Measurements from ENCODE around the gene SLC38A9. TPM values are rescaled to one million over a fixed set of nuclear protein-coding genes. Genes with fewer than 3 reads are reported as not detected.

SLC38A9 gene
- total RNA-seq, 1 experiment from 2014 or later = 27.0 TPM

GRCh38 chr5:55681301-55681700, 30.8 kb downstream of the SLC38A9 start:
- Mint-ChIP-seq H3K27me3 (ENCODE audit: low read depth) (no peaks in the 10 kb centered on the region), H3K9me3 (no peaks in the 10 kb centered on the region), H3K4me3 (no peak overlapping the region), H3K36me3 (no peaks in the 10 kb centered on the region), H3K4me1 (peaks cover 6% of the 10 kb centered on the region), H3K27ac (no peak overlapping the region)
- ChIA-PET POLR2A (interaction anchor here (0.5 kb wide), 1 partner anchor 268 kb away, joined by 4 read pairs; no protein-coding TSS in a partner anchor), CTCF (interaction anchor here (1.2 kb wide), 1 partner anchor 11 kb away, joined by 3 read pairs; no protein-coding TSS in a partner anchor)
- DNase-seq (ENCODE audit: low spot score) (no peak), ATAC-seq (no peak)
- no peak for TF ChIP-seq E2F1 (CRISPR knock-in tag; IDR thresholded peaks at IDR 0.05)
- TF ChIP-seq ZNF416 (CRISPR knock-in tag; IDR thresholded peaks at IDR 0.05) = no peak
- no peak for TF ChIP-seq ARID4B (CRISPR knock-in tag; IDR thresholded peaks at IDR 0.05; ENCODE audit: borderline replicate concordance)
- TF ChIP-seq ZNF232 (CRISPR knock-in tag; IDR thresholded peaks at IDR 0.05) = no peak
- no peak for TF ChIP-seq CDX4 (CRISPR knock-in tag; IDR thresholded peaks at IDR 0.05; ENCODE audit: borderline replicate concordance)
- no peak for TF ChIP-seq NFE2L1 (CRISPR knock-in tag; IDR thresholded peaks at IDR 0.05)
- TF ChIP-seq JAZF1 (CRISPR knock-in tag; IDR thresholded peaks at IDR 0.05) = no peak
- TF ChIP-seq, protein P1, sequence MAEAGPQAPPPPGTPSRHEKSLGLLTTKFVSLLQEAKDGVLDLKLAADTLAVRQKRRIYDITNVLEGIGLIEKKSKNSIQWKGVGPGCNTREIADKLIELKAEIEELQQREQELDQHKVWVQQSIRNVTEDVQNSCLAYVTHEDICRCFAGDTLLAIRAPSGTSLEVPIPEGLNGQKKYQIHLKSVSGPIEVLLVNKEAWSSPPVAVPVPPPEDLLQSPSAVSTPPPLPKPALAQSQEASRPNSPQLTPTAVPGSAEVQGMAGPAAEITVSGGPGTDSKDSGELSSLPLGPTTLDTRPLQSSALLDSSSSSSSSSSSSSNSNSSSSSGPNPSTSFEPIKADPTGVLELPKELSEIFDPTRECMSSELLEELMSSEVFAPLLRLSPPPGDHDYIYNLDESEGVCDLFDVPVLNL (CRISPR knock-in tag; IDR thresholded peaks at IDR 0.05; ENCODE audit: borderline replicate concordance, low read depth) = no peak
- TF ChIP-seq, protein P2, sequence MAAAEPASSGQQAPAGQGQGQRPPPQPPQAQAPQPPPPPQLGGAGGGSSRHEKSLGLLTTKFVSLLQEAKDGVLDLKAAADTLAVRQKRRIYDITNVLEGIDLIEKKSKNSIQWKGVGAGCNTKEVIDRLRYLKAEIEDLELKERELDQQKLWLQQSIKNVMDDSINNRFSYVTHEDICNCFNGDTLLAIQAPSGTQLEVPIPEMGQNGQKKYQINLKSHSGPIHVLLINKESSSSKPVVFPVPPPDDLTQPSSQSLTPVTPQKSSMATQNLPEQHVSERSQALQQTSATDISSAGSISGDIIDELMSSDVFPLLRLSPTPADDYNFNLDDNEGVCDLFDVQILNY (CRISPR knock-in tag; IDR thresholded peaks at IDR 0.05) = no peak
- no peak for TF ChIP-seq AFF4 (CRISPR knock-in tag; IDR thresholded peaks at IDR 0.05; ENCODE audit: borderline replicate concordance)
- no peak for TF ChIP-seq ZNF219 (CRISPR knock-in tag; IDR thresholded peaks at IDR 0.05; ENCODE audit: borderline replicate concordance)
- TF ChIP-seq, protein P3, sequence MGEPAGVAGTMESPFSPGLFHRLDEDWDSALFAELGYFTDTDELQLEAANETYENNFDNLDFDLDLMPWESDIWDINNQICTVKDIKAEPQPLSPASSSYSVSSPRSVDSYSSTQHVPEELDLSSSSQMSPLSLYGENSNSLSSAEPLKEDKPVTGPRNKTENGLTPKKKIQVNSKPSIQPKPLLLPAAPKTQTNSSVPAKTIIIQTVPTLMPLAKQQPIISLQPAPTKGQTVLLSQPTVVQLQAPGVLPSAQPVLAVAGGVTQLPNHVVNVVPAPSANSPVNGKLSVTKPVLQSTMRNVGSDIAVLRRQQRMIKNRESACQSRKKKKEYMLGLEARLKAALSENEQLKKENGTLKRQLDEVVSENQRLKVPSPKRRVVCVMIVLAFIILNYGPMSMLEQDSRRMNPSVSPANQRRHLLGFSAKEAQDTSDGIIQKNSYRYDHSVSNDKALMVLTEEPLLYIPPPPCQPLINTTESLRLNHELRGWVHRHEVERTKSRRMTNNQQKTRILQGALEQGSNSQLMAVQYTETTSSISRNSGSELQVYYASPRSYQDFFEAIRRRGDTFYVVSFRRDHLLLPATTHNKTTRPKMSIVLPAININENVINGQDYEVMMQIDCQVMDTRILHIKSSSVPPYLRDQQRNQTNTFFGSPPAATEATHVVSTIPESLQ (CRISPR knock-in tag; IDR thresholded peaks at IDR 0.05) = no peak
- TF ChIP-seq, protein P4, sequence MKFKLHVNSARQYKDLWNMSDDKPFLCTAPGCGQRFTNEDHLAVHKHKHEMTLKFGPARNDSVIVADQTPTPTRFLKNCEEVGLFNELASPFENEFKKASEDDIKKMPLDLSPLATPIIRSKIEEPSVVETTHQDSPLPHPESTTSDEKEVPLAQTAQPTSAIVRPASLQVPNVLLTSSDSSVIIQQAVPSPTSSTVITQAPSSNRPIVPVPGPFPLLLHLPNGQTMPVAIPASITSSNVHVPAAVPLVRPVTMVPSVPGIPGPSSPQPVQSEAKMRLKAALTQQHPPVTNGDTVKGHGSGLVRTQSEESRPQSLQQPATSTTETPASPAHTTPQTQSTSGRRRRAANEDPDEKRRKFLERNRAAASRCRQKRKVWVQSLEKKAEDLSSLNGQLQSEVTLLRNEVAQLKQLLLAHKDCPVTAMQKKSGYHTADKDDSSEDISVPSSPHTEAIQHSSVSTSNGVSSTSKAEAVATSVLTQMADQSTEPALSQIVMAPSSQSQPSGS (CRISPR knock-in tag; IDR thresholded peaks at IDR 0.05; ENCODE audit: borderline replicate concordance, low read depth) = no peak
- TF ChIP-seq ZNF532 (CRISPR knock-in tag; IDR thresholded peaks at IDR 0.05; ENCODE audit: borderline replicate concordance) = no peak
- no peak for TF ChIP-seq ZBTB21 (CRISPR knock-in tag; IDR thresholded peaks at IDR 0.05; ENCODE audit: borderline replicate concordance)
- TF ChIP-seq ZNF671 (CRISPR knock-in tag; IDR thresholded peaks at IDR 0.05) = no peak
- no peak for TF ChIP-seq SOX15 (CRISPR knock-in tag; IDR thresholded peaks at IDR 0.05)

All from WTC11 (cell line).